Stimulated activated CD4-positive, alpha-beta T cell treated with anti-CD3 and anti-CD28 coated beads, Interleukin-4, amount 100 ng/mL, for 1 hour (primary cell): ENCODE measurements around the gene CHMP2B.

Source experiments
- DNase-seq: peaks from one replicate; pipeline ENCODE4 v3.0.0-alpha.2; 2020

The CHMP2B gene

GRCh38 chr3:87227104-87227834, at the start of gene CHMP2B:
CHMP2B (plus strand) TSS chr3:87227309; CDS start chr3:87227523, 214 bp downstream.
- DNase-seq: peak; percentile 93

- no peak for DNase-seq
Observed at GRCh38 chr3:87179642-87180041, 47.5 kb upstream of the CHMP2B start.

- no peak for DNase-seq
Observed at GRCh38 chr3:87181551-87181950, 45.6 kb upstream of the CHMP2B start.

GRCh38 chr3:87182023-87182422, 45.1 kb upstream of the CHMP2B start:
- DNase-seq: no peak

- DNase-seq: no peak
Observed at GRCh38 chr3:87186608-87187159, 40.4 kb upstream of the CHMP2B start.

GRCh38 chr3:87191175-87191574, 35.9 kb upstream of the CHMP2B start:
- no peak for DNase-seq

GRCh38 chr3:87191641-87192040, 35.5 kb upstream of the CHMP2B start:
- DNase-seq: no peak

GRCh38 chr3:87196879-87197278, 30.2 kb upstream of the CHMP2B start:
- DNase-seq: no peak

- DNase-seq: no peak
Observed at GRCh38 chr3:87197531-87197930, 29.6 kb upstream of the CHMP2B start.

- no peak for DNase-seq
Observed at GRCh38 chr3:87198774-87199173, 28.3 kb upstream of the CHMP2B start.

- no peak for DNase-seq
Observed at GRCh38 chr3:87199628-87200027, 27.5 kb upstream of the CHMP2B start.

GRCh38 chr3:87200060-87200647, 27.0 kb upstream of the CHMP2B start:
- no peak for DNase-seq

- no peak for DNase-seq
Observed at GRCh38 chr3:87201727-87202126, 25.4 kb upstream of the CHMP2B start.

- DNase-seq: no peak
Observed at GRCh38 chr3:87203809-87204208, 23.3 kb upstream of the CHMP2B start.

GRCh38 chr3:87206070-87206469, 21.0 kb upstream of the CHMP2B start:
- no peak for DNase-seq

GRCh38 chr3:87206635-87207034, 20.5 kb upstream of the CHMP2B start:
- DNase-seq: no peak

GRCh38 chr3:87207460-87207859, 19.6 kb upstream of the CHMP2B start:
- DNase-seq: no peak

- DNase-seq: no peak
Observed at GRCh38 chr3:87209111-87209510, 18.0 kb upstream of the CHMP2B start.

GRCh38 chr3:87218560-87218959, 8.5 kb upstream of the CHMP2B start:
- DNase-seq: no peak

- no peak for DNase-seq
Observed at GRCh38 chr3:87219611-87220010, 7.5 kb upstream of the CHMP2B start.

- DNase-seq: no peak
Observed at GRCh38 chr3:87225659-87226058, 1.4 kb upstream of the CHMP2B start.

- DNase-seq: no peak
Observed at GRCh38 chr3:87227835-87228144, 681 bp downstream of the CHMP2B start.

- DNase-seq: no peak
Observed at GRCh38 chr3:87228316-87228715, 1.2 kb downstream of the CHMP2B start.

GRCh38 chr3:87229113-87229512, 2.0 kb downstream of the CHMP2B start:
- no peak for DNase-seq

GRCh38 chr3:87233805-87234204, 6.7 kb downstream of the CHMP2B start:
- DNase-seq: no peak
